HepG2 (cell line): Measurements from ENCODE around the gene SLC25A28. TPM values are rescaled to one million over a fixed set of nuclear protein-coding genes. Genes with fewer than 3 reads are reported as not detected.

Source experiments
- ARNT2 ChIP-seq: sonication (generic); formaldehyde crosslinking; IDR thresholded peaks from 2 replicates; pipeline ENCODE4 v1.8.0; 2022; ENCODE audit warnings: mild to moderate bottlenecking, low read depth, missing genetic modification reagents, moderate library complexity
- BRD4 ChIP-seq: sonication (generic); formaldehyde crosslinking; IDR thresholded peaks from 2 replicates; pipeline ENCODE4 v1.4.0; 2020; ENCODE audit warnings: missing genetic modification reagents
- FOXO4 ChIP-seq: sonication (generic); formaldehyde crosslinking; conservative IDR thresholded peaks from 2 replicates; pipeline ENCODE4 v1.8.1; 2023; ENCODE audit warnings: missing genetic modification reagents
- HNF1A ChIP-seq, 2 experiments: sonication (generic) in 1 of 2; formaldehyde crosslinking in 1 of 2; IDR thresholded peaks; 2 replicates each; pipeline versions ENCODE4 v1.4.0 to v1.6.1; 2016 to 2020; ENCODE audit warnings: borderline replicate concordance in 1 of 2, low read depth in 1 of 2, mild to moderate bottlenecking in 1 of 2, missing genetic modification reagents in 1 of 2
- HNF4G ChIP-seq, 2 experiments: sonication (generic) in 1 of 2; formaldehyde crosslinking in 1 of 2; IDR thresholded peaks; 2 replicates each; pipeline versions ENCODE4 v1.4.0 to v1.6.1; 2011 to 2020; ENCODE audit warnings: borderline replicate concordance in 2 of 2, low read depth in 2 of 2, mild to moderate bottlenecking in 2 of 2, low read length in 1 of 2, missing genetic modification reagents in 1 of 2, moderate library complexity in 1 of 2
- HOXA3 ChIP-seq: sonication (generic); formaldehyde crosslinking; IDR thresholded peaks from 2 replicates; pipeline ENCODE4 v1.5.0; 2020; ENCODE audit warnings: missing genetic modification reagents
- HOXA9 ChIP-seq: sonication (generic); formaldehyde crosslinking; IDR thresholded peaks from 2 replicates; pipeline ENCODE4 v1.8.1; 2022; ENCODE audit warnings: missing genetic modification reagents, mild to moderate bottlenecking, moderate library complexity, borderline replicate concordance
- KLF6 ChIP-seq: IDR thresholded peaks from 2 replicates; pipeline ENCODE4 v1.8.0; 2016; ENCODE audit warnings: missing biosample characterization, missing genetic modification reagents
- MYPOP ChIP-seq: sonication (generic); formaldehyde crosslinking; IDR thresholded peaks from 2 replicates; pipeline ENCODE4 v1.8.1; 2023; ENCODE audit warnings: mild to moderate bottlenecking, moderate library complexity, missing genetic modification reagents
- RFXAP ChIP-seq: sonication (generic); formaldehyde crosslinking; IDR thresholded peaks from 2 replicates; pipeline ENCODE4 v1.4.0; 2020; ENCODE audit warnings: missing genetic modification reagents, borderline replicate concordance
- SAP130 ChIP-seq: IDR thresholded peaks from 2 replicates; pipeline ENCODE4 v1.6.1; 2016; ENCODE audit warnings: low read depth
- SMAD1 ChIP-seq: sonication (generic); formaldehyde crosslinking; IDR thresholded peaks from 2 replicates; pipeline ENCODE4 v1.4.0; 2020; ENCODE audit warnings: missing genetic modification reagents, low read depth, mild to moderate bottlenecking, borderline replicate concordance
- TCF12 ChIP-seq, 2 experiments: fragments of 450-650 bp in 1 of 2; sonication (generic) in 1 of 2; formaldehyde crosslinking in 1 of 2; IDR thresholded peaks; 2 replicates each; pipeline versions ENCODE4 v1.6.1 to v1.8.0; 2017 to 2022; ENCODE audit warnings: antibody characterized with exemption in 1 of 2, mild to moderate bottlenecking in 1 of 2, missing genetic modification reagents in 1 of 2, moderate library complexity in 1 of 2
- THAP11 ChIP-seq: IDR thresholded peaks from 2 replicates; pipeline ENCODE4 v1.6.1; 2016; ENCODE audit warnings: missing biosample characterization, missing genetic modification reagents
- ZC3H4 ChIP-seq: sonication (generic); formaldehyde crosslinking; IDR thresholded peaks from 2 replicates; pipeline ENCODE4 v1.4.0; 2020; ENCODE audit warnings: missing genetic modification reagents, borderline replicate concordance
- ZNF562 ChIP-seq: sonication (generic); formaldehyde crosslinking; IDR thresholded peaks from 2 replicates; pipeline ENCODE4 v1.8.0; 2022; ENCODE audit warnings: missing genetic modification reagents, borderline replicate concordance
- ZNF710 ChIP-seq: sonication (generic); formaldehyde crosslinking; IDR thresholded peaks from 2 replicates; pipeline ENCODE4 v1.5.0; 2020; ENCODE audit warnings: mild to moderate bottlenecking, missing genetic modification reagents, borderline replicate concordance
- ZNF83 ChIP-seq: sonication (generic); formaldehyde crosslinking; IDR thresholded peaks from 2 replicates; pipeline ENCODE4 v1.4.0; 2020; ENCODE audit warnings: missing genetic modification reagents, mild to moderate bottlenecking, borderline replicate concordance
- polyA plus RNA-seq, 8 experiments: library from polyadenylated mRNA; depleted of rRNA in 3 of 8; stranded (reverse) in 7 of 8; unstranded in 1 of 8; fragments of >200 nt; fragmentation: Illumina TruSeq in 4 of 8; extraction: Trizol in 4 of 8; gene quantifications; 2 replicates each; pipeline versions ENCODE4 v1.2.1 to v1.2.3, GENCODE V29; 2011 to 2016; ENCODE audit warnings: low read depth in 4 of 8, missing spikeins in 1 of 8, mixed read lengths in 1 of 8; ENCODE audit not compliant: insufficient read depth in 1 of 8
- total RNA-seq, 5 experiments: library from RNA; depleted of rRNA; stranded (reverse); fragments of >200 nt; fragmentation: Illumina TruSeq; extraction: Trizol; gene quantifications; 2 replicates each; pipeline ENCODE4 v1.2.3, GENCODE V29; 2016; ENCODE audit warnings: low read depth in 1 of 5

SLC25A28 gene
- total and polyA plus RNA-seq, 2 of the 13 experiments (the other 11 are each of a cell fraction or from before 2014, with no cell fraction given) = 15.2 to 41.0 TPM

- 0 out of 2 replicates have a peak, but pooled peaks have one; percentile 65 for TF ChIP-seq FOXO4
- TF ChIP-seq HNF1A (IDR thresholded peaks at IDR 0.05; ENCODE audit: low read depth) = no peak
- TF ChIP-seq HNF1A (CRISPR knock-in tag; IDR thresholded peaks at IDR 0.05; ENCODE audit: borderline replicate concordance) = peak; percentile 61; the same call in 1 of the 2 replicates
- no peak for TF ChIP-seq HNF4G (IDR thresholded peaks at IDR 0.05; ENCODE audit: borderline replicate concordance, low read depth, low read length)
- peak; percentile 58; the same call in 1 of the 2 replicates for TF ChIP-seq HNF4G (CRISPR knock-in tag; IDR thresholded peaks at IDR 0.05; ENCODE audit: borderline replicate concordance, low read depth)
- TF ChIP-seq ZC3H4 (CRISPR knock-in tag) = no peak
- TF ChIP-seq ZNF83 (CRISPR knock-in tag) = peak; percentile 29; the same call in 1 of the 2 replicates
- TF ChIP-seq RFXAP (CRISPR knock-in tag) = peak; percentile 63; the same call in 1 of the 2 replicates
- TF ChIP-seq SAP130 (CRISPR knock-in tag) = peak; percentile 93
- TF ChIP-seq SMAD1 (CRISPR knock-in tag) = peak; percentile 77
- 0 out of 2 replicates have a peak, but pooled peaks have one; percentile 79 for TF ChIP-seq ZNF710 (CRISPR knock-in tag)
- no peak for TF ChIP-seq TCF12 (IDR thresholded peaks at IDR 0.05)
- TF ChIP-seq TCF12 (CRISPR knock-in tag; IDR thresholded peaks at IDR 0.05) = peak; percentile 82
- no peak for TF ChIP-seq BRD4
- TF ChIP-seq HOXA3 (CRISPR knock-in tag) = peak; percentile 84; the same call in 1 of the 2 replicates
- 0 out of 2 replicates have a peak, but pooled peaks have one; percentile 58 for TF ChIP-seq HOXA9
- TF ChIP-seq MYPOP = peak; percentile 85
- peak; percentile 8; the same call in 1 of the 2 replicates for TF ChIP-seq ZNF562 (CRISPR knock-in tag)
- peak; percentile 73 for TF ChIP-seq ARNT2 (CRISPR knock-in tag)
- no peak for TF ChIP-seq KLF6 (CRISPR knock-in tag)
- peak; percentile 58 for TF ChIP-seq THAP11 (CRISPR knock-in tag)
Observed at GRCh38 chr10:99620711-99621453, 643 bp upstream of the SLC25A28 start (continued).
